GM18858 (cell line): ENCODE results near the gene RAD51B.

Source experiments
- ATAC-seq: cut with Tn5 transposase; IDR thresholded peaks from one replicate; pipeline ENCODE4 v1.9.1; 2021; ENCODE audit not compliant: unreplicated experiment

RAD51B gene

DNA sequence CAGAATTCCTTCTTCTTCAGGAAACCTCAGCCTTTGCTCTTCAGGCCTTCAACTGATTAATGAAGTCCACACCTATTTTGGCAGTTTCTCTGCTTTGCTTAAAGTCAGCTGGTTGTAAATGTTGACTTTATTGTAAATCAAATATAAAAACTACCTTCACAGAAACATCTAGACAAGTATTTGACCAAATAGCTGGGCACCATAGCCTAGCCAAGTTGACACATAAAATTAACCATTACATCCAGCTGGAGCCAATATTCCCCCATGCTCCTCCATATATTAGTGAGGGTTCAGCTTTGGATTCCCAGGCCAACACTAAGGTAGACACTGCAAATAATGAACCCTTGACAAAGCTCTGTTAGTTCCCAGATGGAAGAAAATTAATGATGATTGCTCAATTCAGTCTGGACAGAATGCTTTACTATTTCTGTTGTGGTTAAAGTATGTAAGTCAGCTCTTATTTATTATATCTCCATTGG, 847.8 kb downstream of the RAD51B start:
- no peak for ATAC-seq

DNA sequence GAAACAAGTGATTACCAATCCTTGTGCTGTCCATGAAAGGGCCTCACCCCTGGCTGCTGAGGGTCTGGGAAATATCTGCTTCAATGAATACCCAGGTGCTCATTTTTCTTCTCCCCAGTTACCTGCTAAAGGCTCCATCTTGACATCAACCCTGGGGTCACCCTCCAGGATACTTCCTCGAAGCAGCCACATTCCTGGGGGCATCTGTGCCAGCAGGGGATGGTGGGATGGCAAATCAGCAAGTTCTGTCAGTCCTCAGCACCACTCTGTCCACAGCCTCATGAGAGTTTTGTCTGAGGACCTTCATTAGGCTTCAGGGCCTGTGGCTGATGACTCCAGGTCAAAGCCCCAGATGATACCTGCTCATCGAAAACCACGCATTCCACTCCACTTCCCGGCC, 848.4 kb downstream of the RAD51B start:
- ATAC-seq: no peak

DNA sequence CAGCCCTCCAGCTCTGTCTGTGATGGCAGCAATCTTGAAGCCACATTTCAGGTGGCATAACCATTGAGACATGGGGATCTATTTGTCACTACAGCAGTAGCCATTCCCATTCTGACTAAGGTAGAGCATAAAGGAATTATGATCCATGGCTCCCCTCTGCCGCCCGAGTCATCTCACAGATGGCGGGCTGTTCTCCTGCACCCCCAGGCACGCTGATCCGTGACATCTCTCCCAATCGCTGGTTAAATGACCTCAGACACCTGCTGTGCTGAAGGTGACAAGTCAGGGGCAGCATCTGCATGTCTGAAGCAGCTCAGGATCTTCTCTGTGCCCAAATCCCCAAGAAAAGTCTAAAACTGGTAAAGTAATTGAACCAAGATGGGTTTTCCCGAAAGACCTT, 849.0 kb downstream of the RAD51B start:
- ATAC-seq: no peak

DNA sequence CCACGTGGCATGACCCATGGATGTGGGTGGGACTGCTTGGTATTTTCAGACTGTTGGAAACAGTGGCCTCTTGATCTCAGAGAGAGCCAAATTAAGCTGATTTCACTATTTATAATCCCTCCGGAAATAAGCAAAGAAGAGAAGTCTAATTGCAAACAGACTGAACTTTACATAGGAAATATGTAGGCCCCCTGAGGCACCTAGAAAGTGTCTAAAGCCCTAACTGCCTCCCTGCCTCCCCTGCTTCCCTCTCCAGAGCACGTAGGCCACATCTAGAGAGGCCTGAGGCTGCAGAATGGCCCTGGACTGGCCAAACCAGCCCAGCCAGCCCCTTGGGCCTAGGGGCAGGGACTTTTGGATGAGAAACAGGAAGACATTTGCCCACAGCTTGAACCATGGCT, 849.5 kb downstream of the RAD51B start:
- ATAC-seq: no peak

DNA sequence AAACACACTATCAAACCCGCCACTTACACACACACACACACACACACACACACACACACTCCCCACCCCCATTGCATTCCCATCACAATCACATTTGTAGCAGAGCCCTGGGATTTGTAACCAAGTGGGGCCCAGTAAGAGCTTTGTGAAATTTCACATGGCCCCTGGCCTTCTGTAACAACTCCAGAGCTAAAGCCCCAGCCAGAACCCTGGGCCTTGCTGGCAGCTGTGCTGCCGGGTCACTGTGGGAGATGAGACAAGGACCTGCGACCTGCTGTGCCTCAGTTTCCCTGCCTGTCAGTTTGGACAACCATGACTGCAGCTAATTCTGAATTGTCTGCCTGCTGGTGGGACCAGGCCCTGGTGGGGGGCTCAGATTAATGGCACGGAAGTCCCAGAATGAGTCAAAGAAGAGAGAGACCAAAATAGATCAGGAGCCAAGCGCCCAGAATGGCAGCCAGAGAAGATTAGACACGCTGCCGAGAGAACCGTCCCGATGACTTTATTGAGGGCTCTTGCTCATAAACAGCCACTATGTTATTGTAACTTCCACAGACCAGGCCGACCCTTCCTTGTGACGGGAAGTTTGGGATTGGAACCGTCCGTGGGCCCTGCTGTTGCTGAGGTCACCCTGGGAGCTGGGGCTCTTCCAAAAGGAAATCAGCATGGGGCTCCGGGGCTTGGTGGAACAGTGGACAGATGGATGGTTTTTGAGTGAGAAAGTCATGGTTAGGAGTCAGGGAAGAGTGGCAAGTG, 850.2 kb downstream of the RAD51B start:
- no peak for ATAC-seq

DNA sequence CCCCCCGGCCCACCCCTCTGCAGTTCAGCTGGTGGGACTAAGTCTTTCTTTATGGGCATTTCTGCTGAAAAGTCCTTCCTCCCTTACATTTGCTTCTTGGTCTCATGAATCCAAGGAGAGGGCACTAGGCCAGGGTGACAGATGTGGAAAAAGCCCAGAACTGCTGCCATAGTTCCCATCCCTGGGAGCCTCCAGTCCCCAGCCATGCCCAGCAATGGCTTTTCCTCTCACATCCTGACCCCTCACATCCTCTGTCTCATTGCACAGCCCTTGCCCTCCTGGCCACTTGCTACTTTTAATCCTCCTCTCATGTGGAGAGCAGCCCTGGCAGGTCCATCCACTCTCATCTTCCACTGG, 850.8 kb downstream of the RAD51B start:
- no peak for ATAC-seq

DNA sequence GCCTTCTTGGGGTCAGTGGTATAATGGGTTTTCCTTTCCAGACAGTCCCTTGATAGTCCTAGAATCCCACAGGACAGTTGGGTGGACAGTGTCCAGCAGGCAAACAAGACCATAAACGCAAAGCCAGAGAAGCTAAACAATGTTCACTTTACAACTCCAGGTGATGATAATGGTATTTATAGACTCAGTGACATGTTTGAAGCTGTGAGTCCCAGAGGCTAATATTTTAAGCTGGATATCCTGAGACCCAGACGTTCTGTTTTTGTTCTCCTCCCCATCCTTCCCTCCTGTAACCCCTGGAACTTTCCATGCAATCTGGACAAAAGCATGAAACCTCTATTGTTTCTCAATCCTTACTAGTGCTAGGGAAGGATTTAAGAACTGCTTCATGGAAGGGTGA, 852.3 kb downstream of the RAD51B start:
- no peak for ATAC-seq

DNA sequence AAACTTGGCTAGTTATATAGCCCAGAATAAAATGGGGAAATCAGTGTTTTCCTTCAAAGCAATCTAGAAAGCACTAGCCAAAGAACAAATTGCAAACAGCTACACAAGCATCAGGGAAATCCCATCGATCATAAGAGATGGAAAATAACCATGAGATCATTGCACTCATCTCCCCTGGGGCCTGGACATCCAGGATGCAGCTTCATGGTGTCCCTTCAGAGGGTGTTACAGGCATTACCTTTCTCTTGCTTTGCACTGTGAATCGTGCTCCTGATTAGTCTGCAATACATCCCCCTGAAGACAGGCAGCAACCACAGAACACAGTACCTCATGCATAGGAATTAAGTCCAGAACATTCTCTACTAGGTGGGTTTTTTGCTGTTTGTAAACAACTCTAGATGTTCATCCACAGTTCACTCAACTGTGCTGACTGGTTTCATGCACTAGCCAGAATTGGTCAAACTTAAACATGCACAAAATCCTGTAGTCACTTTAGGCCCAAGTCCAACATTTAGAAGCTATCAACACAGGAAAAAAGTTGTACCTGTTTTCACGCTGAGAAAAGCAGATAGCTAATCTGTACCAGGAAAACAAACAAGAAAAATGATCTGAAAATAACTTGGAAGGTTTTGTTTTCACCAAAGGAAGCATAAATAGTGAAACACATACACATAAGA, 853.2 kb downstream of the RAD51B start:
- ATAC-seq: no peak

DNA sequence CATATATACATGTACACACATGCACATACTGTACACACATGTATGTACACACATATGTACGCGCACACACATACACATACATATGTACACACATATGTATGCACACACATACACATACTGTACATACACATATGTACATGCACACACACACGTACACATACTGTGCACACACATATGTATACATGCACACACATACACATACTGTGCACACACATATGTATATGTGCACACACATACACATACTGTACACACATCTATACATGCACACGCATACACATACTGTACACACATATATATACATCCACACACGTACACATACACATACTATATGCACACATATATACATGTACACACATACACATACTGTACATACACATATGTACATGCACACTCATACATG, 853.9 kb downstream of the RAD51B start:
- no peak for ATAC-seq

DNA sequence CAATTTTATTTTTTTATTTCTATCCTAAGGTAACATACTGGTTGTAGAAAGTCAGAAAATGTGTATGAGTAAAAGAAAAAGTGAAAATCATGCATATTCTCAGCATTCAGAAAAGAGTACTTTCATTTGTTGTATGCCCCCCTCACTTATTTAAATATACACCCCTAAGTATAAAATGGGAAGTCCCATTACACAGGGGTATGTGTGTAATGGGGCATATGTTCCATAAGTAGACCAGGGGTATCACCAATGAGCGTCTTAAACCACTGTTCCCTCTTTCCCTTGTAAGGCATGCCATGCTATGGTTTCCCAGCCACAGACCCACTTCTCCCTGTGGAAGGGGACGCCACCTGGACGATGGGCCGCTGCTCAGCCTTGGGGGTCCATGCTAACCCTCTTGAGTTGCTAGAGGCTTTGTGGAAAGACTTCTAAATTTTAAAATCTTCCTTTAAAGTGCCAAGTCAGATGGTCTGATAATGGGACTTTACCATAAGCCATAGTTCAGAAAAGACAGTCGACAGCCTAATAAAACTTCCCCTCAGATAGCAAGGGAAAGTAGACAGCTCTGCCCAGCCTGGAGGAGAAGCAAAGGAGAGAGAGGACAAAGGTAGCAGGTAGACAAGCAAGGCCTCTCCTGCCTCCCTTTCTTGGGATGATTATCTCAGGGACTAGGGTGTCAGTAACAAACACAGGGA, 855.1 kb downstream of the RAD51B start:
- no peak for ATAC-seq

DNA sequence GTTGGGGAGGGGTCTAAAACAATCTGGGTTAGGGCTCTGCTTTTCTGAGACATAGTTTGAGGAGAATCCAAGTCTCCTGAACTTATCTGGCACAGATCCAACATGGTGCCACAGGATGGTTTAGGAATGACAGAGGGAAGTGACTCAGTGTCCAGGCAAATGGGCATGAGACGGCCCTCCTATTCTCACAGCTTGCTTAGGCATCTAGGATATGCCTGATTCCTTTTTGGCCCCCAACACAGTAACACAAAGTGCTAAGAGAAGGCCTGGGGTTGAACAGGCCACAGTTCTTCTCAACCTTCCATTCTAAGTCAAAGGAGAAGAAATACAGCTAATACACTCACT, 855.6 kb downstream of the RAD51B start:
- ATAC-seq: no peak

DNA sequence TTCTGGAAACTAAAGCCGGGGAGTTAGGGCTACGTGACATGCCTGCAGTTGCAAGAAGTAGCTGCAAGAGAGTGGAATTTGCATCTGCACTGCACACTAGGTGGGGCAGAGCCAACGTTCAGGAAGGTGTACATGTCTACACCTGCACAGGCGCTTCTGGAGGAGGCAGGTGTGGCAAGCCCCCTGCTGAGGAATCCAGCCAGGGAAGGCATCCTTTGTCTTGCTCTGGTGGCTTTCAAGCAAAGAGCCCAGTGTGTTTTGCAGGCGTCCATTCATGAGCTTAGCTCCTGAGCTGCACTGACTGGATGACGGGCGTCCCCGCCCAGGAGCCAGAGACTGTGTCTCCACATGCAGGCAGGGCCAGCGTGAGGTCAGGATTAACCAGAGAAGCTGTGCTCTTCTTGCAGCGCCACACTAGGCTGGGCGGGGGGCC, 856.9 kb downstream of the RAD51B start:
- ATAC-seq: no peak

DNA sequence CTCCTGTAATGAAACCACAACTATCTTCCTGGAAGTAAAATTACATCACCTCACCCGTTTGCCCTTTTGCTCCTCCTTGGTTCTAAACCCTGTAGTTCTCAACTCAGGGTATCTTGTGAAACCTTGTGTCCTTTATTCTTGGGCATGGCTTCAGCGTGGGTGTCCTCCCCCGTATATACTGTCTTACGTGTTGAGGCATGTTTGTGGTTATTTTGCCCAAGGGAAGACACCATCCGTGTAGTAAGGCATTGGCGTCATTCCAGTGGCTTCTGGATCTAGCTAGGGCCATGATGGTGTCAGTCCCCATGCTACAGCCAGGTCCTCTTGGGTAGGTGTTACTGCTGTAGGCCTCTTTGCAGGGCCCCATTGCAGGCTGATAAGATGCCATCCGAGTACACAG, 857.9 kb downstream of the RAD51B start:
- no peak for ATAC-seq

DNA sequence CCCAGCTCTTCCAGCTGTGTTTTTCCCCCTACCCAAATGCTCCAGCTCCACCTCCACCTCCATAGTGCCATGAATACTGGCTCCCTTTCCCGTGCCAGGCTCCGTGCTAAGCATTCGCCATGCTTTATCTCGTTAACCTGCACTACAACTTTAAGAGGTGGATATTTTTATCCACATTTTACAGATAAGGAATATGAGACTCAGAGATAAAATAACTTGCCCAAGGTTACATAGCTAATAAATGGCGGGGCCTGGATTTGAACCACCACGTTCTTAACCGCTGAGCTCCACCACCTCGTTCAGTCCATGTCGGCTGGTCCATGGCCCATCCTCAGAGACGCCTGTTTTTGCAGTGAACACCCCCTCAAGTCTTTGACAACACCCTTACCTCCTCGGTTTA, 858.3 kb downstream of the RAD51B start:
- no peak for ATAC-seq

DNA sequence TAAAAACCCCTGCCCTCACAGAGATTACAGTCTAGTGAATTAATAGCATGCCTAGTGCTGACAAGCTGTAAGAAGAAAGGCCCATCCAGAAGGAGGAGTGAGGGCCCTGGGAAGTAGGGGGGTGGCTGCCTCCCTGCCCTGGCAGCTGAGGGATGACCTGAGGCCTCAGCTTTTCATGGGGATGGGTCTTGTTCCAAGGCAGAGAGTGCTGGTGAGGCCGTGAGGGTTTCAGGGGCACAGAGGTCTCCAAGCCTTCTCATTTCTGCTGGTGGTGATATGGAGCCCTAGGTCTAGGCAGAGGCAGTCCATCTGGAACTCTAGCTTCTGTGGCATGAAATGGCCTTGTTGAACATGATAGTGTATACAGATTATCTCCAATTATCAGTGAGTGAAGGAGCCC, 858.9 kb downstream of the RAD51B start:
- ATAC-seq: no peak

DNA sequence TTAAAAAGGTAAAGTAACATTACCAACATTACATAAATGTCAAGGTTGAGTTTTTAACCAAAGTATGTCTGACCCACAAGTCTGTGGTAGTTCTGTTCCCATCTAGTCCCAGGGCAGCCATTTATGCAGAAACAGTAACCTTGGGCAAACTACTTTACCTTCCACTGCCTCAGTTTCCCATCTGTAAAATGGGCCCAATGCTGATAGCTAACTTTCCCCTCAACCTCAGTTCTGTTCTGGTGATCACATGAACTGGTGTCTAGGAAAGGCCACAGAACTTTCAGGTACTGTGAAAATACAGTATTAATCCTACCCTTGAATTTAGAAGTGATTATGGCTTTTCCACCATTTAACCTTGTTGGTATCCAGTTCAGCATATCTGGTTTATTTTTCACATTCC, 859.7 kb downstream of the RAD51B start:
- no peak for ATAC-seq

DNA sequence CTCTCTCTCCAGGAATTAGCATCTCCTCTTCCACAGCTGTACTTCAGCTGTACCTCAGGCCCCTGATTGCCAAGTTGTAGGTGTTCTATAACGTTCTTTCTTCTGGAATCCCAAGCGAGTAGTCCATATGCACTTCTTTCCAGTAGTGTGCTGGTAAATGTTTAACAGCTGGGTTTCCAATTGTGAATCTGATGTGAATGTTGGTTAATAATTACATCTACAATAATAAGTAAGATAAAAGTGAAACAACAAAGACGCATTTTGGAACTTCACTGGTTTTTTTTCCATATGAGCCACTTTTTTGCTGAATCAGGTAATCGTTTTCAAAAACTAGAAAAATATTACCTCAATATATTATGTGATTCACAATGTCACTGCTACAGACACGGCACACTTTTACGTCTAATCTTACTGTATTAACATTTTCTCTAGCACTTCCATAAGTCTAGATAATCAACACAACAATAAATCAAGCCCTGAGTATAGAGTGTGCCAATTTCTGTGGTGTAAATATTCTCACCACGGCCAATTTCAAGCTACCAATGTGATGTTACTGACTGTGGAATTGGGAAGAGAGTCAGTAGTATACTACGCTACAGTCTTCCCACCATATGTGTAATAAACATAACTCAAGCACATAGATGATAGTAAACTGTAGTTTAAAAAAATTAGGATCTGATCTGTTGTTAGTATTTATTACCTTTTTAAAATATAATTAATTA, 860.3 kb downstream of the RAD51B start:
- no peak for ATAC-seq

DNA sequence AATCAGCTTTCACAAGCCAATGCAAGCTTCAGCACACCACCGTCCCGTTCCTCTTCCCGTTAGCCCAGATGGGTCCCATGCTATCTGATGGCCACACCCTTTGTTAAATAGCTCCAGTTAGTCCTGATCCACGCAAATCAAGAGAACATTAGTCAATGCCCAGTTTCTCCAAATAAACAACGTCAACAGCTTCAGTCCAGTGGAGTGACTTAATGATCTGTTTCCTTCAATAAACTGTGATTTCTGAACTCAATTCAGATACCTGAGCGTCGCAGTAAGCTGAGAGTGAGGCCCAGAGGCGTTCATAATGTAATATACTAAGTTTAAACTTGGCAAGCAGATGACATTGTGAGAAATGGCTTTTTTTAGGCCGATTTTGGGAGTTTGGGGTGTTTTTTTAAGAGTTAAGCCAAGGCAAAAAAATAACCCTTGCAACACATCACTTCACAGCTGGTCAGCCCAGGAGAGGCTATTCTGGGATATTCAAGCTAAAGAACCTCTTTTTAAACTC, 861.0 kb downstream of the RAD51B start:
- ATAC-seq: no peak

DNA sequence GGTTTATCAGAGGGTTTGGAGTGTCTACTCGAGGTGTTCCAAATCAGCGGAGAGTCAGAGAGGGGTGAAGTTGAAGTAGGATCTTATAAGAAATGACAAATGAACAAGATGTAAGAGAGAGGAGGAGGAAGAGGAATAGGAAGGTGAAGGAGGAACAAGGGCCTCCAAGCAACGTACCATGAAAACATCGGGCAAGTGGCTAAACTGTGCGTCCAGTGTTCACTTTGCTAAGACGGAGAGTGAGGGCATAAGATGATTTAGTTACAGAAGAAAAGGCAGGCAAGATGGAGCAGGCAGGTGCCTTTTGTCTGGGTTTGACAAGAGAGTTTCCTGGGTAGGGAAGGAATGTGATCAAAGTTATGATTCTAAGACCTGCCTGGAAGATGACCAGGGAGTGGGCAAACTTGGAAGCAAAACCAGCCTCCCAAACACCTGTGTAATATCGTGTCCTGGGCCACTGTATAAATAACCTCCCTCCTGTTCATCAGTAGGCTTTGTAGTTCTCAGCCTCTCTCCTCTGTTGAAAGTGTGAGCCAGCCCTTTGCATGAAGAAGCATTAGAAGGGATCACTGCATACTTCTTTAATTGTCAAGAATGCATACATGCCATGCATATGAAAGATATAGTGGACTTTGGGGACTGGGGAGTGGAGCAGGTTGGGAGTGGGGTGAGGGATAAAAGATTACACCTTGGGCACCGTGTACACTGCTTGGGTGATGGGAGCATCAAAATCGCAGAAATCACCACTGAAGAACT, 861.9 kb downstream of the RAD51B start:
- ATAC-seq: no peak
